ENCODE measurements around the gene RB1.

The RB1 gene

DNA sequence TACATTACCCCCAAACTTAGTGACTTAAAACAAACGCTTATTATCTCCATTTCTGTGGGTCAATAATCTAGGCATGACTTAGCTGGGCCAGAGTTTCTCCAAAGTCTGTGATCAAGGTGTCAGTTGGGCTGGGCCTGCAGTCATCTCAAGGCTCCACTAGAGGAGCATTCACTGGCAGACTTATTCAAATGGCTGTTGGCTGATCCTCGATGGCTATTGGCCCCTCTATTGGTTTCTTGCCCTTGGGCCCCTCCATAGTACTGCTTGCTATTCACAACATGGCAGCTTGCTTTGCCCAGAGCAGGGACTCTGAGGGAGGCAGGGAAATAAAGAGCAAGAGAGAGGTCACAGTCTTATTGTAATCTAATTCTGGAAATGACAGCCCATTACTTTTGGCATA is 171.7 kb downstream of the RB1 start:
- Histone ChIP-seq H3K4me3 (ENCODE audit: low read depth in 1 of 2, low read length in 2 of 2) (no peak overlapping the region), H3K9ac (ENCODE audit: low read depth, low read length) (no peak overlapping the region), H3K4me2 (ENCODE audit: insufficient read depth, low read length) (no peak overlapping the region), H3K27ac (ENCODE audit: low read length) (no peak overlapping the region), H3K9me3 (ENCODE audit: insufficient read depth, low read length, severe bottlenecking) (no peaks in the 10 kb centered on the region), H3K4me1 (ENCODE audit: insufficient read depth, low read length) (no peaks in the 10 kb centered on the region), H2AFZ (ENCODE audit: low read depth, low read length) (no peak overlapping the region), H3K36me3 (ENCODE audit: insufficient read depth, low read length) (peaks cover 71% of the 10 kb centered on the region), H4K20me1 (ENCODE audit: insufficient read depth, low read length) (no peaks in the 10 kb centered on the region), H3K27me3 (ENCODE audit: insufficient read depth, low read length, poor library complexity) (no peaks in the 10 kb centered on the region), H3K79me2 (ENCODE audit: insufficient read depth, low read length) (no peaks in the 10 kb centered on the region)
- no peak for TF ChIP-seq EZH2 (IDR thresholded peaks at IDR 0.05; ENCODE audit: borderline replicate concordance, low read depth, low read length, severe bottlenecking)
- TF ChIP-seq, protein P1, sequence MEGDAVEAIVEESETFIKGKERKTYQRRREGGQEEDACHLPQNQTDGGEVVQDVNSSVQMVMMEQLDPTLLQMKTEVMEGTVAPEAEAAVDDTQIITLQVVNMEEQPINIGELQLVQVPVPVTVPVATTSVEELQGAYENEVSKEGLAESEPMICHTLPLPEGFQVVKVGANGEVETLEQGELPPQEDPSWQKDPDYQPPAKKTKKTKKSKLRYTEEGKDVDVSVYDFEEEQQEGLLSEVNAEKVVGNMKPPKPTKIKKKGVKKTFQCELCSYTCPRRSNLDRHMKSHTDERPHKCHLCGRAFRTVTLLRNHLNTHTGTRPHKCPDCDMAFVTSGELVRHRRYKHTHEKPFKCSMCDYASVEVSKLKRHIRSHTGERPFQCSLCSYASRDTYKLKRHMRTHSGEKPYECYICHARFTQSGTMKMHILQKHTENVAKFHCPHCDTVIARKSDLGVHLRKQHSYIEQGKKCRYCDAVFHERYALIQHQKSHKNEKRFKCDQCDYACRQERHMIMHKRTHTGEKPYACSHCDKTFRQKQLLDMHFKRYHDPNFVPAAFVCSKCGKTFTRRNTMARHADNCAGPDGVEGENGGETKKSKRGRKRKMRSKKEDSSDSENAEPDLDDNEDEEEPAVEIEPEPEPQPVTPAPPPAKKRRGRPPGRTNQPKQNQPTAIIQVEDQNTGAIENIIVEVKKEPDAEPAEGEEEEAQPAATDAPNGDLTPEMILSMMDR (IDR thresholded peaks at IDR 0.05; ENCODE audit: borderline replicate concordance, extremely low read depth, low read length, poor library complexity, severe bottlenecking): peak; percentile 13
- no peak for DNase-seq
- no peak for ATAC-seq (ENCODE audit: insufficient read depth, low read depth)

DNA sequence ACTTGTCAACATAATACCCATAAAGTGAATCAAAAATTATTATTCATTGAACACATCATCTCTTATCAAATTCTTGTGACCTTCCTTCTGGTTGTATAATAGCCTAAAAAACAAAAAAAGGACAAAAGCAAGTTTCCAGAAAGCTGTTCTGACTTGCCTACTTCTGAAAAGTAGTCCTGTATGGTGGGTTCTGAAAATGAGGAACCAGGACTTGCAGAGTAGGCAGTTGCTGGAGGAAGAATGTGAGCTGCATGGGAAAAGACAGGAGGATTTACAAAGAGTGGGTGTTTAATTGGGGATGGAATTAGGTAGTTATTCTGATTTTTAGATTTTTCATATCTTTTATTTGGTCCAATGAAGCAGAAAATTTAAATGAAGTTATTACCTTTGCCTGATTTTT is 172.7 kb downstream of the RB1 start:
- Histone ChIP-seq H2AFZ (ENCODE audit: low read depth, low read length) (no peak overlapping the region), H3K9me3 (ENCODE audit: insufficient read depth, low read length, severe bottlenecking) (no peaks in the 10 kb centered on the region), H3K36me3 (ENCODE audit: insufficient read depth, low read length) (peaks cover 79% of the 10 kb centered on the region), H3K4me2 (ENCODE audit: insufficient read depth, low read length) (no peak overlapping the region), H3K79me2 (ENCODE audit: insufficient read depth, low read length) (no peaks in the 10 kb centered on the region), H4K20me1 (ENCODE audit: insufficient read depth, low read length) (no peaks in the 10 kb centered on the region), H3K27me3 (ENCODE audit: insufficient read depth, low read length, poor library complexity) (no peaks in the 10 kb centered on the region), H3K9ac (ENCODE audit: low read depth, low read length) (no peak overlapping the region), H3K4me3 (ENCODE audit: low read depth in 1 of 2, low read length in 2 of 2) (no peak overlapping the region), H3K4me1 (ENCODE audit: insufficient read depth, low read length) (no peaks in the 10 kb centered on the region), H3K27ac (ENCODE audit: low read length) (no peak overlapping the region)
- ATAC-seq (ENCODE audit: insufficient read depth, low read depth) (no peak), DNase-seq (no peak)
- TF ChIP-seq, protein P1 (IDR thresholded peaks at IDR 0.05; ENCODE audit: borderline replicate concordance, extremely low read depth, low read length, poor library complexity, severe bottlenecking): no peak
- no peak for TF ChIP-seq EZH2 (IDR thresholded peaks at IDR 0.05; ENCODE audit: borderline replicate concordance, low read depth, low read length, severe bottlenecking)

DNA sequence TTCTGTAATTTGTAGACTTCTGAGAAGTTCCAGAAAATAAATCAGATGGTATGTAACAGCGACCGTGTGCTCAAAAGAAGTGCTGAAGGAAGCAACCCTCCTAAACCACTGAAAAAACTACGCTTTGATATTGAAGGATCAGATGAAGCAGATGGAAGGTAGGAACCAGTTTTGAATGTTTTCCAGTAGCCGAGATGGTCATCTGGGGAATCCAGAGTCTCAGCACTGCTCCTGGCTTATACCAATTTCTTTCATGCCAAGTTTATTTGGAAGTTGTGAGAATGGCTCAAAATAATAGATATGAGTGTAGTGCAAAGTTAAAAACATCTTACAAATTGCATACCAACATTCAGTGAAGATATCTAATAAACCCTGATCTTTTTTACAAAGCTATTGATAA is 173.1 kb downstream of the RB1 start:
- H3K4me2 ChIP-seq (ENCODE audit: insufficient read depth, low read length): no peak overlapping the region
- H3K9ac ChIP-seq (ENCODE audit: low read depth, low read length): no peak overlapping the region
- H3K4me1 ChIP-seq (ENCODE audit: insufficient read depth, low read length): no peaks in the 10 kb centered on the region
- H3K4me3 ChIP-seq (ENCODE audit: low read depth in 1 of 2, low read length in 2 of 2): no peak overlapping the region
- no peaks in the 10 kb centered on the region for H4K20me1 ChIP-seq (ENCODE audit: insufficient read depth, low read length)
- H3K79me2 ChIP-seq (ENCODE audit: insufficient read depth, low read length): no peaks in the 10 kb centered on the region
- H3K36me3 ChIP-seq (ENCODE audit: insufficient read depth, low read length): peaks cover 83% of the 10 kb centered on the region
- no peaks in the 10 kb centered on the region for H3K27me3 ChIP-seq (ENCODE audit: insufficient read depth, low read length, poor library complexity)
- no peak overlapping the region for H2AFZ ChIP-seq (ENCODE audit: low read depth, low read length)
- TF ChIP-seq EZH2 (IDR thresholded peaks at IDR 0.05; ENCODE audit: borderline replicate concordance, low read depth, low read length, severe bottlenecking): no peak
- TF ChIP-seq, protein P1 (IDR thresholded peaks at IDR 0.05; ENCODE audit: borderline replicate concordance, extremely low read depth, low read length, poor library complexity, severe bottlenecking): no peak
- H3K27ac ChIP-seq (ENCODE audit: low read length): no peak overlapping the region
- DNase-seq: no peak
- no peak for ATAC-seq (ENCODE audit: insufficient read depth, low read depth)
- H3K9me3 ChIP-seq (ENCODE audit: insufficient read depth, low read length, severe bottlenecking): no peaks in the 10 kb centered on the region
